HG03460 (cell line): ENCODE data around the gene DYNC2LI1.

ENCODE experiments used
- ATAC-seq: cut with Tn5 transposase; IDR thresholded peaks from one replicate; pipeline ENCODE4 v1.9.1; 2021; ENCODE audit not compliant: unreplicated experiment

The DYNC2LI1 gene

DNA sequence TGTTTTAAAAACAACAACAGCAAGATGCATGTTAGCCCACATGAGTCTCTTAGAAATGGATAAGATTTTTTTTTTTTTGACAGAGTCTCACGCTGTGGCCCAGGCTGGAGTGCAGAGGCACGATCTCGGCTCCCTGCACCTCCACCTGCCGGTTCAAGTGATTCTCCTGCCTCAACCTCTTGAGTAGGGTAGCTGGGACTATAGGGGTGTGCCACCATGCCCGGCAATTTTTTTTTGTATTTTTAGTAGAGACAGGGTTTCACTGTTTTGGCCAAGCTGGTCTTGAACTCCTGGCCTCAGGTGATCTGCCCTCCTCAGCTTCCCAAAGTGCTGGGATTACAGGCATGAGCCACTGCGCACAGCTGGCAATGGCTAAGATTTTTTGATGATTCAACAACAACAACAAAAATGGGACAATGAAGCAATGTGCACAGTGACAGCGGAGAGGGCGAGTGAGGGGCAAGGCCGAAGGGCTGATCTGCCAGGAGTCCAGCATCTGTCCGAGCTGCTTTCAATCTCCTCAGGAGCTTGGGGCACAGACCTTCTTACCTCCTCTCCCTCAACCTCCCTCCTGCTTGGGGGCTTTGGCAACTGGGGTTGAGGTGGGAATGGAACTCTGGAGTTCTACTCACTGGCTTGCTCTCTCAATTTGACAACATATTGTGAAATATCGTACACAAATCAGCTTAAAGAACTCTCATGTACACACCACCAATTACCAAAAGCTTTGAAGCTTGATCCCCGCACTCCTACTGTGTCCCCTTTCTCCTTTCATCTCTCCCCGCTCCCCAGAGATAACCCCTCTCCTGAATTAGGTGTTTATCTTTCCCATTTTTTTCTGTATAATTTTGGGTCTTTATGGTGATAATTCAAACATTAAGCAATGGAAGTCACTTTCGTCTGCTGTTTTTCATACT, 68.4 kb downstream of the DYNC2LI1 start:
- no peak for ATAC-seq

DNA sequence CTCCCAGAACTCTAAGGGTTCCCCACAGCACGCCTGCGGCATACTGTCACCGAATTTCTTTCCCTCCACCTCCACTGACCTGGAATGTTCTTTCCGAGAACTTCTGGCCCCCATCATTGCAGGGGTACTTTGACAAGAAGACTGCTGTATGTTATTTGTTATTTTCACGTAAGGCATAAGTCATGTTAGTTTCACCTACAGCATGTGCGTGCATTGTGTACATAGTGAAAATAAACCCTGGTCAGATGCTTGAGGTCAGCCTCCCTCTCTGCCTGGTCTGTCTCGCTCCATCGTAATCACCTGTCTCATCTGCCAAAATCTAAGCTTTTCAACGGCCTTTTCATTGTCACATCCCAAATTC, 69.0 kb downstream of the DYNC2LI1 start:
- no peak for ATAC-seq

DNA sequence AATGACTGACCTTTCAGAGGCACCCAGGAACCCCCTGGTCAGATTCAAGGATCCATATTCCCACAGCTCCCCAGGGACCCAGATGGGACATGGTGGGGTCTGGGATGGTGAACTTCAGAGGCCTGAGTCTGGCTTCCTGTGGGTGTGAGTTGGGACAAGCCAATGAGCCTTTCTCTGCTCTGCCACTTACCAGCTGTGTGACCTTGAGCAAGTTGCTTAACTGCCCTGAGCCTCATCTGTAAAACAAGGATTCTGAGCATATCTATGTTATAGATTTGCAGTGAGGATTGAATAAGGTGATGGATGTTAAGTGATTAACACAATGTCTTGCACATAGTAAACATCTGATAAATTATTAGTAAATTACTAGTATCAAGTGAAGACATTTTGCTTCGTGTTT, 71.3 kb downstream of the DYNC2LI1 start:
- no peak for ATAC-seq

DNA sequence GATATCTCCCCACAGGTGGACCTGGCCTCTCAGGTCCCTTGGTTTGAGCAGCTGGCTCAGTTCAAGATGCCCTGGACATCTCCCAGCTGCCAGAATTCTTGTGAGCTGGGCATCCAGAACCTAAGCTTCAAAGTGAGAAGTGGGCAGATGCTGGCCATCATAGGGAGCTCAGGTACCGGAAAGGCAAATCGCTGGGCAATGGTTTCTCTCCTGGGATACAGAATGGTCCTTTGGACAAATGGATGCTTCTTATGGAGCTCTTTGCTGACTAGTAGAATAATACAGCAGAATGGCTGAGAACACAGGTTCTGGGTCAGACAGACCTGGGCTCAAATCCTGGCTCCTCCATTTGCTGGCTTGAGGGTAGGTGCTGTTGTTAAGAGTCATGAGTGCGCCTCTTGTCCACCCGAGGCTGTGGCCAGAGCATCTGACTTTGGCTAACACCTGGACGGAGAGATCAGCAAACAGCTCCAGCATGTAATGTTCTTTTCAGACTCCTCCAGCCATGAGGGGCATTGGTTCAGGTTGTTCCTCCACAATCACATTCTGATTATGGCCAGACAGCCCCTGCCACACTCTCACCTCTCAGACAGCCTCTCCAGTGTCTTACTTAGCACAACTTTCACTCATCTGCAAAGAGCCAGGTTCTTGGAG, 72.4 kb downstream of the DYNC2LI1 start:
- ATAC-seq, result no peak

DNA sequence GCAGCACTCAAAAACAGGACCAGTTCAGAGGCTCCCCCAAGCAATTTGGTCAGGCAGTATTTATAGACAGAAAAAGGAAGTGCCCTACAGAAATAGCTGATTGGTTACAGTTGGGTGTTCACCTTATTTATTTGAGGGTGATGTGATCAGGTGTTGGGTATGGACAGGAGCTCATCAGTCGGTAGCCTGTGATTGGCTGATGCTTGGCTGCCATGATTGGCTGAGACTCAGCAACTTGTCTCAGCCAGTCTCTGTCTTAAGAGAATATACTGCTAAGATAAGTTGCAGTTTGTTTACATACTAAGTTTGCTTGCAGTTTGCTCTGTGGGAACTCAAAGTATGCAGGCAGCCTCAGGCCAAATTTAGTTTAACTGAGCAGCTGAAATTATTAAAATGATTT, 74.4 kb downstream of the DYNC2LI1 start:
- no peak for ATAC-seq

DNA sequence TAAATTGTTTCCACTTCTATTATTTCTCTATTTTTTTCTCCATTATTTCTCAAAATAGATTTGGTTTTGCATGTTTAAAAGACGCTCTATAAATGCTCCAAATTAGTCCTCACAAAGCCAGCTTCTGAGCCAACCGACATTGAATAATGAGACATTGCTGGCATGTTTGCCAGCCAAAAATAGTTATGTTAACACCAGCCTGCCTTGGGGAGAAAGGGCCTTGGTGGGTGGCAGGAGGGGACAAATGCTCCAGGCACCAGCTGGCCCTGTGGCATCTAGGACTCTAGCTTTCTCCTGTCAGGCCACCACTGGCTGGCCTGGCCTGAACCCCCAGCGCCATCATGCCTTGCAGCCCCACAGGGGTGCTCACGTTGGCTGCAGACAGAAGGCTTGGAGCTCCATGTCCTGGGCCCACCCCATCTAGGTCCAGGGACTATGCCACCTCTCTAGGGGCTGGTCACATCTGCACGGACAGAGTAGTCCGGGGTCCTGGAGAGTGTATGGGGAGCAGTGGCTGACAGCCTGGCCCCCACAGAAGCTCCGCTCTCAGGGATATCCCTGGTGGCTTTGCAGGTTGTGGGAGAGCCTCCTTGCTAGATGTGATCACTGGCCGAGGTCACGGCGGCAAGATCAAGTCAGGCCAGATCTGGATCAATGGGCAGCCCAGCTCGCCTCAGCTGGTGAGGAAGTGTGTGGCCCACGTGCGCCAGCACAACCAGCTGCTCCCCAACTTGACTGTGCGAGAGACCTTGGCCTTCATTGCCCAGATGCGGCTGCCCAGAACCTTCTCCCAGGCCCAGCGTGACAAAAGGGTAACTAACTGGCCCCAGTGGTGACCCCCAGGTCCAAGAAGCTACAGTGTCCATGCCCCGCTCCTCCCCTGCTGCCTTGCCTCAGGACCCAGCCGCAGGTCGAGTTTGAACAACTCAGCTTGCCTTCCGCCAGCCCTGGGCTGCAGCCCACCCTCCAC, 77.5 kb downstream of the DYNC2LI1 start:
- no peak for ATAC-seq

DNA sequence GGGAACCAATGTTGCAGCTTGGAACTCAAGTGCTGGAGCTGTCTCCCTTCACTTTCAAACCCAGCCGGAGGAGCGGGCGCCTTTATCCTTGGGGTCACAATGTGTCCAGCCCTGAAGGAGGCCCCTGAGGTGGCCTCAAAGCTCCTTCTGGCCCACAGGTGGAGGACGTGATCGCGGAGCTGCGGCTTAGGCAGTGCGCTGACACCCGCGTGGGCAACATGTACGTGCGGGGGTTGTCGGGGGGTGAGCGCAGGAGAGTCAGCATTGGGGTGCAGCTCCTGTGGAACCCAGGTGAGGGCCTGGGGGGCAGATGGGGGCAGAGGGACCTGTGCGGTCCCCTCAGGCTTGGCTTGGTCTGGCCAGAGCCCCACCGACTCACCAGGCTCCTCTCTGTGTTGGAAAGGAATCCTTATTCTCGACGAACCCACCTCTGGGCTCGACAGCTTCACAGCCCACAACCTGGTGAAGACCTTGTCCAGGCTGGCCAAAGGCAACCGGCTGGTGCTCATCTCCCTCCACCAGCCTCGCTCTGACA, 78.4 kb downstream of the DYNC2LI1 start:
- no peak for ATAC-seq

DNA sequence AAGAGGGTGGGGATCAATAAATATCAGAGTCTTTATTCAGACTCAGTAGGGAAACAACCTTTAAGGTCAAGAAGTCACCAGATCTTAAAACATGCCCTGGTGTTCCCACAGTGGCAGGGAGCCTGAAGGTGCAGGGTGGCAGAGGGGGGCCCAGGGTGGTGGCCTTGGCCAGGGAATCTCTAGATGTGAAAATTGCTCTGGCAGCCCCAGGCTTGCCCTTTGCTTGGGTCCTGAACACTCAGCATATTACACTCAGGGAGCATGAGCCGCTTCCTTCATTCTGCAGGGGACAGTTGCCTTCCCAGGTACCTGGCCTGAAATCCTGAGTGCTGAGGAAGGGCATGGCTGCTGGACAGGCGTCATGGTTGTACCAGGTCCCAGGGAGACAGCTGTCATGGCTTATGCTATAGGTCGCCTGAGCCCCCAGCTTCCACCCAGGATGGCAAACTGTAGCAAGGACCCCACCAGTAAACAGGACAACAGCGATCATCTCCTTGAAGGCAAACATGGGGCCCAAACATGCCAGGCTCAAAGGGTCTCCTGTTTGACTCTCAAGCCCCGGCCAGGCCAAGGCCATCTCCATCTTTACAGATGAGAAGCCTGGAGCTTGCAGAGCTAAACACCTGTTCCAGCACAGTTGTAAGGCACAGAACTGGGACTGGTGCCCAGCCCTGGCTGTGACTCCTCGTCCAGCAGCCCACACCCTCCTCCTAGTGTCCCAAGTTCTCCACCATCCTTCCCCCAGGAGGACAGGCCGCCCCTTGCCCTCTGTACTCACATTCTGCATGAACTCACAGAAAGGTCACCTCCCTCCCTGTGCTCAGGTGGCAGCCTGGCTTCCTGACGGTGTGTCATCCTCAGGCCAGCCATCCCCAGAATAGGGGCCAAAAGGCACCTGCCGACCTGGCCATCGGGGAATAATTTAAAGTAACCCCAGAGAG, 79.6 kb downstream of the DYNC2LI1 start:
- no peak for ATAC-seq

DNA sequence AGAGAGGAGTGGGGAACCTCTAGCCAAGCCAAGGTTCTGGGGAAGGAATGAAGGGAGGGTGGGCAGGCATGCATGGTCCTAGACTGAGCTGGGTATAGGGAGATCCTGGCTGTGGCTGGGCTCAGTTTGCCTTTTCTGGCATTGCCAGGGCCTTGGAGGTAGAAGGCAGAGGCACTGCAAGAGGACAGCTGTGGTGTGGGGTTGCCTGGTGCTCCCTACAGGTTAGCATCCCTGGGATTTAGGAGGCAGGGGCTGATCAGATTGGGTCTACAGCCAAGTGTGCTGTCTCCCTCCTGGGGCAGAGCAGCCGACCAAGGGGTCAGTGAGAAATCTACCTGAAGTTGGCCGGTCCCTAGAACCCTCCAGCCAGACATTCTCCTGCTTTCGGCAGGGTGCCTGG, 80.8 kb downstream of the DYNC2LI1 start:
- ATAC-seq, result no peak

DNA sequence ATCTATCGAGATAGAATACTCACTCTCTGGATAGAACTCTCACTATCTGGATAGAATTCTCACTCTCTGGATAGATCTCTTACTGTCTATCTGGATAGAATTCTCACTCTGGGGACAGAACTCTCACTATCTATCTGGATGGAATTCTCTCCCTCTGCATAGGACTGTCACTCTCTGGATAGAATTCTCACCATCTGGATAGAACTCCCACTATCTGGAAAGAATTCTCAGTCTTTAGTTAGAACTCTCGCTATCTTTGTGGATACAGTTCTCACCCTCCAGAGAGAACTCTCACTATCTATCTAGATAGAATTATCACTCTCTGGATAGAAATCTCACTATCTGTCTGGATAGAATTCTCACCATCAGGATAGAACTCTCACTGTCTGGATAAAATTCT, 81.5 kb downstream of the DYNC2LI1 start:
- ATAC-seq, result no peak
